Epithelial cell of proximal tubule (primary cell): Measurements from ENCODE around the gene RAB11B. TPM values are rescaled to one million over a fixed set of nuclear protein-coding genes. Genes with fewer than 3 reads are reported as not detected.
"Not testable (repeated sequence)": the region's sequence is repeated elsewhere in the genome, so short reads cannot be mapped to it uniquely, and the experiment has no call there.

ENCODE experiments used
- DNase-seq: peaks from one replicate; pipeline ENCODE4 v3.0.0-alpha.2; 2011; ENCODE audit warnings: low read depth
- H3K4me3 ChIP-seq: 2 replicates; pipeline ENCODE4 v1.5.1; 2011; ENCODE audit warnings: low read depth, mild to moderate bottlenecking, low read length
- CTCF ChIP-seq: conservative IDR thresholded peaks from 2 replicates; pipeline ENCODE4 v1.5.1; 2012; ENCODE audit warnings: low read depth, mild to moderate bottlenecking, low read length
- total RNA-seq: library from RNA; depleted of rRNA; stranded (reverse); fragments of >200 nt; gene quantifications from 2 replicates; pipeline ENCODE4 v1.2.3, GENCODE V29; 2015

RAB11B gene
- total RNA-seq = 16.6 and 23.3 TPM in 2 replicates

GRCh38 chr19:8389891-8390616, at the start of gene RAB11B:
Gene RAB11B (plus strand): TSS chr19:8390360. CDS start chr19:8390417, 57 bp downstream.
- DNase-seq = peak; percentile 99
- H3K4me3 ChIP-seq = peak within 1 kb of the TSS; percentile 65
- TF ChIP-seq CTCF = no peak

- DNase-seq, H3K4me3 ChIP-seq: not testable (repeated sequence)
Observed at GRCh38 chr19:8341504-8341903, 48.7 kb upstream of the RAB11B start.

GRCh38 chr19:8342316-8342683, 47.9 kb upstream of the RAB11B start:
- no peak for TF ChIP-seq CTCF
- no peak for DNase-seq
- no peak overlapping the region for H3K4me3 ChIP-seq

- DNase-seq = no peak
- peak within 1 kb of the TSS; percentile 42 for H3K4me3 ChIP-seq
- no peak for TF ChIP-seq CTCF
Observed at GRCh38 chr19:8342684-8343482, 47.3 kb upstream of the RAB11B start, which contains the start of gene KANK3. Gene KANK3 (minus strand): TSS chr19:8343262. CDS start chr19:8337828, 5,434 bp downstream.

- DNase-seq = no peak
- H3K4me3 ChIP-seq = peak overlapping the region; percentile 26
- no peak for TF ChIP-seq CTCF
Observed at GRCh38 chr19:8343483-8343844, 46.7 kb upstream of the RAB11B start.

GRCh38 chr19:8349629-8350372, 40.4 kb upstream of the RAB11B start:
- H3K4me3 ChIP-seq, DNase-seq: not testable (repeated sequence)

GRCh38 chr19:8352134-8352827, 37.9 kb upstream of the RAB11B start:
- TF ChIP-seq CTCF = no peak
- DNase-seq = no peak
- H3K4me3 ChIP-seq = peak overlapping the region; percentile 31

- not testable (repeated sequence) for H3K4me3 ChIP-seq, DNase-seq
Observed at GRCh38 chr19:8352845-8353244, 37.3 kb upstream of the RAB11B start.
